CD14-positive monocyte (primary cell): Measurements from ENCODE around the gene LKAAEAR1. TPM values are rescaled to one million over a fixed set of nuclear protein-coding genes. Genes with fewer than 3 reads are reported as not detected.
A peak's percentile ranks its signal among the peaks of the same experiment; 100 is the strongest.

ENCODE experiments used
- DNase-seq, 3 donors: peaks; one replicate each; pipeline ENCODE4 v3.0.0-alpha.2; 2011 to 2022
- H2AFZ ChIP-seq: 2 replicates; pipeline ENCODE4 v1.6.0; 2012; ENCODE audit warnings: mild to moderate bottlenecking, low read depth, low read length, inconsistent platforms; ENCODE audit not compliant: insufficient read depth, poor library complexity, severe bottlenecking
- H3K27ac ChIP-seq, 2 donors: 1 replicate in 1 of 2; 2 replicates in 1 of 2; pipeline ENCODE4 v1.5.1; 2012 to 2013; ENCODE audit warnings: low read length in 2 of 2, control low read depth in 1 of 2, inconsistent platforms in 1 of 2, low read depth in 1 of 2, mild to moderate bottlenecking in 1 of 2
- H3K27me3 ChIP-seq, 2 donors: one replicate each; pipeline versions ENCODE4 v1.6.0 to v1.6.1; 2011 to 2013; ENCODE audit warnings: low read length in 2 of 2; ENCODE audit not compliant: control insufficient read depth in 2 of 2, insufficient read depth in 2 of 2
- H3K36me3 ChIP-seq, 2 donors: replicated peaks in 1 of 2; 1 replicate in 1 of 2; 2 replicates in 1 of 2; pipeline versions ENCODE4 v1.5.1 to v1.6.1; 2012 to 2013; ENCODE audit warnings: low read length in 2 of 2, control low read depth in 1 of 2, inconsistent platforms in 1 of 2, mild to moderate bottlenecking in 1 of 2; ENCODE audit not compliant: insufficient read depth in 2 of 2, control insufficient read depth in 1 of 2
- H3K4me1 ChIP-seq, 2 donors: 1 replicate in 1 of 2; 2 replicates in 1 of 2; pipeline versions ENCODE4 v1.5.1 to v1.6.1; 2012 to 2013; ENCODE audit warnings: low read length in 2 of 2, control low read depth in 1 of 2, inconsistent platforms in 1 of 2, mild to moderate bottlenecking in 1 of 2, moderate library complexity in 1 of 2; ENCODE audit not compliant: insufficient read depth in 2 of 2, control insufficient read depth in 1 of 2
- H3K4me2 ChIP-seq: replicated peaks from 2 replicates; pipeline ENCODE3; 2012; ENCODE audit warnings: low read length, moderate library complexity, mild to moderate bottlenecking; ENCODE audit not compliant: poor library complexity, severe bottlenecking; ENCODE audit errors: extremely low read depth
- H3K4me3 ChIP-seq, 3 experiments: fragments of 200-600 bp in 1 of 3; sonication (generic) in 1 of 3; replicated peaks in 1 of 3; 1 replicate in 2 of 3; 2 replicates in 1 of 3; pipeline ENCODE4 v1.5.1; 2011 to 2013; ENCODE audit warnings: low read length in 3 of 3, mild to moderate bottlenecking in 3 of 3, control low read depth in 2 of 3, low read depth in 2 of 3, inconsistent platforms in 1 of 3, moderate library complexity in 1 of 3
- H3K79me2 ChIP-seq: 2 replicates; pipeline ENCODE4 v1.6.0; 2012; ENCODE audit warnings: mild to moderate bottlenecking, control low read depth, inconsistent platforms, low read length, moderate library complexity; ENCODE audit not compliant: insufficient read depth
- H3K9ac ChIP-seq: 2 replicates; pipeline ENCODE4 v1.6.0; 2017; ENCODE audit warnings: low read length, mild to moderate bottlenecking; ENCODE audit not compliant: insufficient read depth, poor library complexity, severe bottlenecking
- H3K9me3 ChIP-seq, 2 donors: replicated peaks in 1 of 2; 1 replicate in 1 of 2; 2 replicates in 1 of 2; pipeline versions ENCODE4 v1.5.1 to v1.6.1; 2012 to 2013; ENCODE audit warnings: low read length in 2 of 2, control low read depth in 1 of 2; ENCODE audit not compliant: control insufficient read depth in 1 of 2, insufficient read depth in 1 of 2
- H4K20me1 ChIP-seq: 2 replicates; pipeline ENCODE4 v1.6.0; 2012; ENCODE audit warnings: mild to moderate bottlenecking, low read length, control low read depth, moderate library complexity; ENCODE audit not compliant: insufficient read depth
- H3K27ac Mint-ChIP-seq, 7 donors: one replicate each; pipeline ENCODE4 v1.8.0; 2020; ENCODE audit warnings: mild to moderate bottlenecking in 7 of 7, mixed read lengths in 7 of 7, moderate library complexity in 6 of 7, inconsistent platforms in 2 of 7
- H3K27me3 Mint-ChIP-seq, 3 donors: one replicate each; pipeline ENCODE4 v1.8.0; 2021 to 2022; ENCODE audit warnings: low read depth in 3 of 3, mild to moderate bottlenecking in 3 of 3, mixed read lengths in 3 of 3, moderate library complexity in 3 of 3, inconsistent platforms in 1 of 3
- H3K36me3 Mint-ChIP-seq, 2 donors: one replicate each; pipeline ENCODE4 v1.8.0; 2020; ENCODE audit warnings: mixed read lengths in 2 of 2, inconsistent platforms in 1 of 2, mild to moderate bottlenecking in 1 of 2
- H3K4me1 Mint-ChIP-seq: one replicate; pipeline ENCODE4 v1.8.0; 2020; ENCODE audit warnings: mild to moderate bottlenecking, mixed read lengths
- H3K4me3 Mint-ChIP-seq, 2 donors: one replicate each; pipeline ENCODE4 v1.8.0; 2020; ENCODE audit warnings: mild to moderate bottlenecking in 2 of 2, mixed read lengths in 2 of 2, moderate library complexity in 1 of 2
- H3K9me3 Mint-ChIP-seq, 7 donors: one replicate each; pipeline ENCODE4 v1.8.0; 2020 to 2022; ENCODE audit warnings: mixed read lengths in 7 of 7, mild to moderate bottlenecking in 6 of 7, moderate library complexity in 6 of 7, inconsistent platforms in 2 of 7
- CTCF ChIP-seq: fragments of 200-600 bp; IDR thresholded peaks from one replicate; pipeline ENCODE4 v1.8.0; 2022; ENCODE audit warnings: antibody characterized with exemption, mild to moderate bottlenecking
- WGBS: methylation state at CpG from one replicate; pipeline ENCODE4 v1.1.5; 2013; ENCODE audit warnings: missing lambda C conversion rate; ENCODE audit not compliant: insufficient coverage; 5-methylcytosine and 5-hydroxymethylcytosine counted together
- intact Hi-C, 2 donors: fragments of 100-400 bp; cut with micrococcal nuclease; formaldehyde crosslinking; loops; one replicate each; pipeline versions ENCODE4 v1.15.0 to v1.15.1; 2023
- polyA plus RNA-seq, 3 donors: library from polyadenylated mRNA; depleted of rRNA in 1 of 3; unstranded in 2 of 3; stranded (reverse) in 1 of 3; fragments of 300-500 nt in 2 of 3; fragments of >200 nt in 1 of 3; fragmentation: Illumina TruSeq in 2 of 3; gene quantifications; 1 replicate in 2 of 3; 2 replicates in 1 of 3; pipeline ENCODE4 v1.2.3, GENCODE V29; 2012 to 2021

The LKAAEAR1 gene
- polyA plus RNA-seq, 3 donors: 0.61 to 0.86 (median 0.64) TPM

DNA sequence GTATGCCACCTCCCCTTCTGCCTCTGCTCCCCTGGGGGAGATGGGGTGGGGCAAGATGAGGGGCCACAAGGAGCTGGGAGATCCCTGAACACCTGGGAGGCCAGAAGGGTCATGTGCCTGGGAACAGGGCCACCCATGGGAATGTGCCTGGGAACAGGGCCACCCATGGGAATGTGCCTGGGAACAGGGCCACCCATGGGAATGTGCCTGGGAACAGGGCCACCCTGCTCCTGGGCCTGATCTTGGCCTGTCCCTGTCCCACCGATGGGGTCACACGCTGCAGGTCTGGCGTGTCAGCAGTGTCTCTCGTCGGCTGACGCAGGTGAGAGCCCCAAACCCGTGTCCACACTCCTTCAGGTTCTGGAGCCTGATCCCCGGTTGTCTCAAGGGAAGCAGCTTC lies 9.2 kb downstream of the LKAAEAR1 start:
- 94% methylated on average over 8 of the region's 8 CpGs for WGBS
- peaks cover 32 to 51% of the 10 kb centered on the region in 2 donors for H3K36me3 Mint-ChIP-seq

GRCh38 chr20:64074184-64074789 lies 9.9 kb downstream of the LKAAEAR1 start:
- no peak overlapping the region for H3K4me2 ChIP-seq
- peaks cover 100% of the 10 kb centered on the region for H4K20me1 ChIP-seq
- Mint-ChIP-seq H3K27me3 (no peaks in the 10 kb centered on the region), H3K4me1 (peaks cover 29% of the 10 kb centered on the region), H3K4me3 (no peak overlapping the region), H3K27ac (no peak overlapping the region), H3K36me3 (peaks cover 32 to 51% of the 10 kb centered on the region in 2 donors), H3K9me3 (no peaks in the 10 kb centered on the region)
- no peak for DNase-seq
- intact Hi-C loops: no loop called here
- WGBS: 88% methylated on average over 28 of the region's 28 CpGs
- H3K27ac ChIP-seq: no peak overlapping the region
- no peak overlapping the region for H3K9ac ChIP-seq
- H2AFZ ChIP-seq: no peak overlapping the region
- TF ChIP-seq CTCF: no peak
- H3K9me3 ChIP-seq: no peaks in the 10 kb centered on the region
- H3K79me2 ChIP-seq: peaks cover 58% of the 10 kb centered on the region
- no peaks in the 10 kb centered on the region for H3K27me3 ChIP-seq
- H3K36me3 ChIP-seq: peaks cover 43 to 46% of the 10 kb centered on the region in 2 donors
- peaks cover 21 to 45% of the 10 kb centered on the region in 2 donors for H3K4me1 ChIP-seq
- no peak overlapping the region for H3K4me3 ChIP-seq

More for the DNA sequence above, 9.2 kb downstream of the LKAAEAR1 start:
- H3K4me2 ChIP-seq: peak overlapping the region; percentile 44
- peaks cover 60% of the 10 kb centered on the region for H3K79me2 ChIP-seq
- H3K9me3 ChIP-seq: no peaks in the 10 kb centered on the region
- H3K36me3 ChIP-seq: peaks cover 43 to 46% of the 10 kb centered on the region in 2 donors
- peaks cover 21 to 45% of the 10 kb centered on the region in 2 donors for H3K4me1 ChIP-seq
- no peaks in the 10 kb centered on the region for H3K9me3 Mint-ChIP-seq
- DNase-seq: no peak
- intact Hi-C loops: no loop called here
- H3K27ac ChIP-seq: peak overlapping the region; percentile 2 to 48
- no peak overlapping the region for H3K4me3 Mint-ChIP-seq
- H3K4me1 Mint-ChIP-seq: peaks cover 29% of the 10 kb centered on the region
- peaks cover 95% of the 10 kb centered on the region for H4K20me1 ChIP-seq
- H3K9ac ChIP-seq: no peak overlapping the region
- no peak overlapping the region for H3K4me3 ChIP-seq
- H3K27ac Mint-ChIP-seq: peak overlapping the region in 1 of 7 donors; percentile 36
- no peaks in the 10 kb centered on the region for H3K27me3 ChIP-seq
- H3K27me3 Mint-ChIP-seq: no peaks in the 10 kb centered on the region
- TF ChIP-seq CTCF: no peak
- H2AFZ ChIP-seq: no peak overlapping the region
